HL-60/S4 treated with phorbol 12-myristate 13-acetate at 8.2 ng/mL for 4 days and 3 days (cell line): ENCODE measurements around the gene TEK.

ENCODE experiments used
- in situ Hi-C: fragments of 300-500 bp; cut with MboI; formaldehyde crosslinking; loops from 2 replicates; pipeline ENCODE4 v1.15.0; 2022; ENCODE audit warnings: low sequenced_read_pairs

Gene TEK

DNA sequence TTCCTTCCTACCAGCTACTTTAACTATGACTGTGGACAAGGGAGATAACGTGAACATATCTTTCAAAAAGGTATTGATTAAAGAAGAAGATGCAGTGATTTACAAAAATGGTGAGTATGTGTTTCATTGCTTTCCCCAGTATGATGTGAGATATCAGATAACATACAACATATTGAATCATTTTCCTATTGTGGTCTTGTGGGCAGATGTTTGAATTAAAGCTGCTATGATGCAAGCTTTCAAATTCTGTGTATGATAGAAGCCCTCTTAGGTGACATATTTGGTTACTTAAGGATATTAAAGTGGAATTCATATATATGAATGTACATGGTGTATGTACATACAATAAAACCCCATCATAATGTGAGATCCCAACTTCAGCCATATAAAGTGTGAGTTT, 59.5 kb downstream of the TEK start:
- in situ Hi-C loops = loop anchor here (25.0 kb wide), 1 partner anchor 94 kb away; no protein-coding TSS in a partner anchor

DNA sequence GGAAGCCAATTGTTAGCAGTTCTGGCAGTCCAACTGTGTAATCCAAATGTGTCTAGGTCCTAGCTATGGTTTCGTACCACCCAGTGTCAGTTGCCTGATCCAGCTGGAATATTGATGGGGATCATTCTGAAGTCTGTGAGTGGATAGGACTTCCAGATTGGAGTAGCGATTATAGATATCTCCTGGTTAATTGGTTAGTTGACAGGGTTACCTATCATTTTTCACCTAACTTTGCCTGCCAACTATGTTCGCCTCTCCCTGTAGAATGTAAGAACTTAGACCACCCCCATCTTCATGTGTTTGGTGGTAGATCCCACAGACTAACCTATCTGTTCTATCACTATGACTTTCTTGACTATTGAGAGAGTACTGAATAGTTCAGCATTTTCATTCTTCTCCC, 59.9 kb downstream of the TEK start:
- in situ Hi-C loops = loop anchor here (25.0 kb wide), 1 partner anchor 93 kb away; no protein-coding TSS in a partner anchor

DNA sequence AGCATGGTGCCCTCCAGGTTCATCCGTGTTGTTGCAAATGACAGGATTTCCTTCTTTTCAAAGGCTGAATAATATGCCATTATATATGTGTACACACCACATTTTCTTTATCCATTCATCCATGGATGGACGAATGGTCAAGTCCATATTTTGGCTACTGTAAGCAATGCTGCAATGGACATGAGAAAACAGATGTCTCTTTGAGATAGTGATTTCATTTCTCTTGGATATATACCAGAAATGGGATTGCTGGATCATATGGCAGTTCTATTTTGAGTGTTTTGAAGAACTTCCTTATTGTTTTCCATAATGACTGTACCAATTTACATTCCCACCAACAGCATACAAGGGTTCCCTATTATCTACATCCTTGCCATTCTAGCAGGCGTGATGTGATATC, 67.9 kb downstream of the TEK start:
- in situ Hi-C loops = no loop called here

DNA sequence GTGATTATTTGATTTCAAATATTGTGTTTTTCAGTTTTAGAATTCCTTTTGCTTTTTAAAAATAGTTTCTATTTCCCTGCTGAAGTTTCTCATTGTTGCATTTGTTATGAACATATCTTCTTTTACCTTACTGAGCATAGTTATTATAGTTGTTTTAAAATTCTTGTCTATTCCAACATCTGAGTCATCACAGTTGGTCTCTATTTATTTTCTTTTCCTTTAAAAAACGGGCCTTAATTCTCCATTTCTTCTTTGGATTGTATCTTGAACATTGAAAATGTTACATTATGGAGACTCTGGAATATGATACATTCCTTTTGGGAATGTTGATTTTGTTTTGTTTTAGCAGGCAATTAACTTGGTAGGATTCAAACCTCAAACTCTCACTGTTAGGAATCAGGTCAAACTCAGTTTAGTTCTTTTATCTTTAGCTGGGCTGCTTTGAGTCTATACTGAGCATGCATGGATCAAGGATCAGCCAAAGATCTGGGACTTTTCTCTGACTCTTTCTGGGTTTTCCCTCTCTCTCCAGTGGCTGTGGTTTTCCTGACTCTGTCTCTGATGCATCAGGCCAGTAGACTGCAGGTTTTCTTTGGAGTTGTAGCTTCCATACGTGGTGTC, 70.3 kb downstream of the TEK start:
- in situ Hi-C loops = no loop called here

DNA sequence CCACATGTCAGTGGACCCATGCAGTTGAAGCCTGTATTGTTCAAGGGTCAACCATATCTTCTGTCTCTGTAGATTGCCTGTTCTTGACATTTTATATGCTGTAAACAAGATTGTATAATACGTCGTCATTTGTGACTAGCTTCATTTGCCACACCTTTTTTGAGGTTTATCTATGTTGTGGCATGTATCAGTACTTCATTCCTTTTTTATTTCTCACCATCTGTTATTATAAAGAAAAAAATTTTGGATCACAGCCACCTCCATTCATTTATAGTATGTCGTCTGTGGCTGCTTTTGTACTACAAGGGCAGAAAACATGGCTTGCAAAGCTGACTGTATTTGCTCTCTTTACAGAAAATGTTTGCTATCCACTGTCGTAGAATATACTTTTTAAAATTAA, 72.4 kb downstream of the TEK start:
- in situ Hi-C loops = no loop called here

DNA sequence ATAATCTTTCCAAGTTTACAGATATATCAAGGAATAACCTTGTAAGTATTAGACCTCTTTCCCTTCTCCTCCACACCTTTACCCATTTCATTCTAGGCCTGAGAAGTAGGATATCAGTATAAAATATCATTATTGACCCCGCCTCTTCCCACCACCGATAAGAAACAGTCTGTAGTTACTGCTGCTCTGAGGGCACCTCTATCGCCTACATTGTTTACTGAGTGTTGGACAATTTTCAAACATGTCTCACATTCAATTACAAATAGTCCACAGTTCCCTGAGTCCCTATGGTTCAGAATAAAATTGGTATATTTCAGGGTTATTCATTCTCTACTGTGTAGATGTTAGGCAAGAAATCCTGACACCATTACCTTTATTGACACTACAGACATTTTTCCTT, 73.4 kb downstream of the TEK start:
- in situ Hi-C loops = no loop called here

DNA sequence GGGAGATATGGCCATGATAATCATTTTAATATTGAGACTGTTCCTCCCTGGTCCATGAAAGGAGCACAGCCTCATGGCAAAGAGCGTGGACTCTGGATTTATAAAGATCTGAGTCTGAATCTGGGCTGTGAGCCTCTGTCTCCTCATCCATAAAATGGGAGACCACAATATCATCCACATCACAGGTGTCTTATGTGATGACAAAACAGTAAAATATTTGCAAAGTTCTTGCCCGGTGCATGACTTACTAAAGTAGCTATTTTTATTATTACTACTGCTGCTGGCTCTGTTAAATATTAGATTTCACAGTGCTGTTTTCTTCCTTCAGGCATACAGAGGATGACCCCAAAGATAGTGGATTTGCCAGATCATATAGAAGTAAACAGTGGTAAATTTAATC, 74.1 kb downstream of the TEK start:
- in situ Hi-C loops = no loop called here

DNA sequence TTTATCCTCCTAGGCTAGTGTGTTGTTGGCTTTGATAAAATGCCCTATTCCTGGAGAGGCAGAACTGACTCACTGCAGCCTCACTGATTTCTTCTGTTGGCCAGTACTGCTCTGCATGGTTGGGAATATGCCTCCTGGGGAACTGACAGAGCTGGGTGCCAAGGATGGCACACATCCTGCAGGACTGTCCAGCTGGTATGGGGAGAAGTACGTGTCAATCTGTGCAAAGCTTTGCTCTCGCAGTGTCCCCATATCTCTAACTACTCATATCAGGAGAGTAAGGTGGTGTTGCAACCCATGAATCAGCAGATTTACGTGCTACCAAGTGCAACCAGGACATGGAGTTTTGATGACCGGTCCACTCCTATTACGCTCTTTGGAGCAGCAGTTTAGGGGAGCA, 74.7 kb downstream of the TEK start:
- in situ Hi-C loops = no loop called here

DNA sequence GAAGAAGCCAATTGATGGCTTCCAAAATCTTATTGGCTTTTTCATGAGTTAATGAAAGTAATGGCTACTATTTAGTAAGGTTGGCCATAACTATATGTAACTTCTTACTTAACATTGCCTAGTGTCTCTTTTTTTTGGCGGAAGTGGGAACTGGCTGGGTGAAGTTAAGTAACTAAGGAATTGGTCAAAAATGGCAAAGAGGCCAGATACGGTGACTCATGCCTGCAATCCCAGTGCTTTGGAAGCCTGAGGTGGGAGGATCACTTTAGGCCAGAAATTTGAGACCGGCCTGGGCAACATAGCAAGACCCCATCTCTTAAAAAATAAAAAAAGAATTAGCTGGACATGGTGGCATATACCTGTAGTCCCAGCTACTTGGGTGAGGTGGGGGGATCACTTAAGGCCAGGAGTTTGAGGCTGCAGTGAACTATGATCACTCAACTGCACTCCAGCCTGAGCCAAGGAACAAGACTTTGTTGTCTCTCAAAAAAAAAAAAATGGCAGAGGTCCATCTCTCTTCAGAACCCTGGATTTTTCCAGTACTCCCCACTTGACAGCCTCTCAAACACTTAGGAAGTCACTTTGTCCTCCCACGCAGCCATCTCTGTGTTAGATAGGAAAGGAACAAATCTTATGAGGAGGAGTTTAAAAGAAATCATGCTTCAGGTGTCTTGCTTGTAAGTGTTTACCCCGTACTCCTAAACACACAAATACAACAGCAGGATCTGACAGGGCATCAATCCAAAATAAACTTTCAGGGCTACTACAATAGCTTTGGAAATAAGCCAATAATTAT, 75.7 kb downstream of the TEK start:
- in situ Hi-C loops = no loop called here

DNA sequence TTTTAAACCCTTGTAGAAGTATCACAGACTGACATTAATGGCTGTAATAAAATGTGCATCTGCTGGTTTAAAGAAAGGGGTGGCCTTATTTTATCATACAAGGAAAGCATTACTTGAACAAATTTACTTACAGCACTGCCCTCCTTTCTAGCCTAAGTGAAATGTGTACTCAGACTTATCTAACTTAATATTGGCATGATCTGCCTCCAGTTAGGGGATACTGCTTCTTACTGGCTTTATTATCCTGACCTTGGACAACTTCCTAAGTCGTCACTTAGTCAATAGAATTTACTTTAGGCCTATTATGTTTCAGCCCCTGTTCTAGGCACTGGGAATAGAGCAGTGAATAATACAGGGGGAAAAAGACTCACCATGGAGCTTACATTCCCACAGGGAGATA, 79.4 kb downstream of the TEK start:
- in situ Hi-C loops = no loop called here

DNA sequence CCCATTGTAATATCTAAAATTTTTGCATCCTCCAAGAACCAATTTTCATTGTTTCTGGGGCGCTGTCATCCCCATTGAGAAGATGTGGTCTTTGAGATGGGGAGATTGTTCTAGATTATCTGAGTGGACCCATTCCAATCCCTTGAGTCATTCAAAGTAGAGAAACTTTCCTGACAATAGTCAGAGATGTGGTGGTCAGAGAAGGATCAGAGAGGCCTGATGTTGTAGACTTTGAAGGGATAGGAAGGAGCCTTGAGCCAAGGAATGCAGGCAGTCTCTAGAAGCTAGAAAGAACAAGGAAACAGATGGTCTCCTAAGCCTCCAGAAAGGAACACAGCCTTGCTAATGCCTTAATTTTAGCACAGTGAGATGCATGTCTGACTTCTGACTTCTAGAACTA, 80.4 kb downstream of the TEK start:
- in situ Hi-C loops = no loop called here

DNA sequence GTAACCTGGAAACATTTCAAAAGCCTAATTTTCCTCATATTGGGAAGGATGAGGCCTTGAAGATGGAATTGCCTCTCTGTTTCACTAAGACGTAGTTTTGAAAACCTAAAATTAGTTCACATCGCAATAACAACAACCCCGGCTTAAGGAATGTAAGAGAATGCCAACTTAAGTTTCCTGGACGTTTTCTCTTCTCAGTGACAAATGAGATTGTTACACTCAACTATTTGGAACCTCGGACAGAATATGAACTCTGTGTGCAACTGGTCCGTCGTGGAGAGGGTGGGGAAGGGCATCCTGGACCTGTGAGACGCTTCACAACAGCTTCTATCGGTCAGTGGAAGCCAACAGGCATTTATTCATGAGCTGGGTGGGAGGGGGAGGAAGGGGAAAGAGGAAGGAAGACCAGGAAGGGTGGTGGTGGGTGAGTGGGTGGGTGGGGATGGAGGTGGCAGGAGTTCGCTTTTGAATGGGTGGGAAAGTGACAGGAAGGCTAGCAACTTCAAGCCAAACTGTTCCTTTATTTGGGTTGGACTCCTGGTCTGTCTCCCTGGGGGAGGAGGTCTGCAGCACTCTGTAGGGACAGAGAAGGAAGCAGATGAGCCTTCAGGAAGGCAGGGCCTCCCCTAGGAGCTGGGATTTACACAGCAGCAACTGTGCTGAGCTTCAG, 83.4 kb downstream of the TEK start:
- in situ Hi-C loops = no loop called here

DNA sequence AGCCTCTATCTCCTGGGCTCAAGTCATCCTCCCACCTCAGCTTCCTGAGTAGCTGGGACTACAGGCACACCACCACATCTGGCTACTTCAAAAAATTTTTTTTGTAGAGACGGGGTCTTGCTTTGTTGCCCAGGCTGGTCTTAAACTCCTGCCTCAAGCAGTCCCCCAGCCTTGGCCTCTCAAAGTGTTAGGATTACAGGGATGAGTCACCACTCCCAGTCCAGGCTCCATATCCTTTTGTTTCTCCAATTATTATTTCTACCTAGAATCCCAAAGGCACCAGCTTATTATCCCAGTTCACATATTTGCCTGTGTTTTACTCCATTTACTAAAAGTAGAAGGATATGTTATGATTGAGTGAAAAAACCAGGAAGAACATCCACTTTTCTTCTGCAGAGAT, 84.9 kb downstream of the TEK start:
- in situ Hi-C loops = no loop called here

DNA sequence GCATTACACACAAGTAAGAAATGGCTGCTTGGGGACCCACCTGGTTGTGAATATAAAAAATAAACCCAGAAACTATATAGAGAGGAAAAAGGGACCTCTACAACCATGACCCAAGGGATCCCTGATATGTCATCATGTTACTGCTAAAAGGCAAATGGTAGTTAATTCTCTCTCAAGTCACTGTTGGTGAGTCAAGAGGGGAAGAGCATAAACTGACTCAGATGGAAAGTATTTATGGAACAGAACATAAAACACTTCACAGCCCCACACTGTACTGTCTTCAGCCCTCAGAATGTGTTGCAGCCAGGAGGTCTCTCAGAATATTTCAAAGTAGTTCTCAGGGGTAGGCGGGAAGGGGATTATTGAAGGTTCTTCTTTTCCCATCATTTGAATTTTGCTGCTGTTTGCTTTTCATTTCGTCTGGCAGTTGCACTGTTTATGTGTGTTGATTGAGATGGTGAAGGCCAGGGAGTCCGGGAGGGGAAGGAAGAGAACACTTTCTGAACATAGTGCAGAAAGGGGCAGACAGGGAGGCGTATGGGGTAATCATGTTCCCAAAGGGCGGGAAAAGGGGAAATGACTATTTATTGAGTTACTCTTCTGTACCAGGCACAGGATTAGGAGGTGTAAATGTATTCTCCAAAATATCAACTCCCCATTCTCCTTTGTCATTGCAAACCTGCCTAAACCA, 85.5 kb downstream of the TEK start:
- in situ Hi-C loops = no loop called here

DNA sequence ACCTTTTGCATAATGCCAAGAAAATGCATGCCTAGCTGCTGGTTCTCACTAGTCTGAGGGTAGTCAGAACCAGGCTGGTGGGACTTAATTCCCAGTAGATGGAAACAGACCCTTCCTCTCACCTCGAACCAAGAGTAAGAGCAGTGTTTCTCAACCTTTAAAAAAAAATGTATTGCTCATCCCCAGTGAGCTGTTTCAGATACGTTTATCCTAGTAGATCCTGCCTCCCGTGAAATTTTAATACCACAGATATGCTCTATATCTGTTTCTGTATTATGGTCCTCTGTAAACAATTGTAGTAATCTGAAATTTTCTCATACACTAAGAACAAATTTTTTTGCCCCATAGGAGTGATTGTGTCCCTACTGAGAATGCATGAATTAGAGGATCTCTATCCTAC, 86.2 kb downstream of the TEK start:
- in situ Hi-C loops = no loop called here

DNA sequence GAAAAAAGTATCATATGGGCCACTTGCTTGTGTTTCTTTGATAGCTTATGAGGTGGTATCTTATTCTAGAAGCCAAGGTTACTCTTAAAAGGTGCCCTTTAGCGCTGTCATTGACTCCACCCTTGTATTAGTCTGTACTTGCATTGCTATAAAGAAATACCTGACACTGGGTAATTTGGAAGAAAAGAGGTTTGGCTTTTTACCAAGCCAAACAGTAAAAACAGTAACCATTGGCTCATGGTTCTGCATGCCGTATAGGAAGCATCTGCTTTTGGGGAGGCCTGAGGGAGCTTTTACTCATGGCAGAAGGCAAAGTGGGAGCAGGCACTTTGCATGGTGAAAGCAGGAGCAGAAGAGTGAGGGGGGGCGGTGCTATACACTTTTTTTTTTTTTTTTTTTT, 87.4 kb downstream of the TEK start:
- in situ Hi-C loops = no loop called here

DNA sequence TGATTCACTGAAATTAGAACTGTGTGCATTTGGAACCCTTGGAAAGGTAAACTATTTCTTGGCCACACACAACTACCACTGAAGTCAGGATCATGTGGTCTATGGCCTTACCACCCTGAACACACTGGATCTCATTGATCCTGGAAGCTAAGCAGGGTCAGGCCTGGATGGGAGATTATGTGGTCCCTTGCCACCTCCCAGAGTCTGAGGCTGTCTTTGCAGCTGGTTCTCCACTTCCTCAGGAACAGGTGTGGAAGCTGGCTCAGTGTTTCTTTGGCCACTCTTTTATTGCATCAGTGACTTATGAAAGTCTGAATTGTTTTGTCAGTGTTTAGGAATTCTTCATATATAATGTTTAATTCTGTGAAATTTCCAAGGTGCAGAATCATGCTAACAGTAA, 89.2 kb downstream of the TEK start:
- in situ Hi-C loops = no loop called here

DNA sequence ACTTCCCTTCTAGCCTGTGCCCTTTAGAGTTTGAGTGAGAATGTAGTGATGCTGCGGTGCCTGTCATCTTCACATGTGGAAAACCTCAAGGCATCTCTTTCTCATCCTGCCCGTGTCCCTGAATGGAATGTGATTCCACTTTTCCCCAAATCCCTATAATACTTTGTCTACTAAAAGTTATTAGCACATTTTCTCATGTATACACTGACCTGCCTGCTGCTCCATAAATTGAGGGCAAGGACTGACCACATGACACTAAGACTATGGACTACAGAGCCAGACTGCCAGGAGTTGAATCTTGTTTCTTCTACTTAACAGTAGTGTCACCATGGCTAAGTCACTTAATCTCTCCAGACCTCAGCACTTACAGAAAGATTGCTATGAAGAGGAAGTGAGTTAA, 93.0 kb downstream of the TEK start:
- in situ Hi-C loops = no loop called here

DNA sequence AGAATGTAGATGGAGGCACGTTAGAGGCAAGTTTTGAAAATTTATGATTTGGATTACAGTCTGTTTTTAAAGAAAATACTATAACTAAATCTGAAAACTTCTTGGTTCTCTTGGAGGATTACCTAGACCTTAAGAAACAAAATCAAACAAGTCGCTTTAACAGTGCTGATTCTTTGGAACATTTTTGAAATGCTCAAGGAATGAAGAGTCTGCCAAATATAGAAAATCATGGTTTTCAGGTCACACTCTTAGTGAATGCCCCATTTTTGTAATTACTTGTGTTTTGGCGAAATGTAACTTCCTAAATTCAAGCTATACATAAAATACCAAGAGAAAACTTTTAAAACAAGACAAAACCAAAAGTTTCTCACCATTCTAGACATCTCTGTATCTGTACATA, 94.8 kb downstream of the TEK start:
- in situ Hi-C loops = no loop called here

DNA sequence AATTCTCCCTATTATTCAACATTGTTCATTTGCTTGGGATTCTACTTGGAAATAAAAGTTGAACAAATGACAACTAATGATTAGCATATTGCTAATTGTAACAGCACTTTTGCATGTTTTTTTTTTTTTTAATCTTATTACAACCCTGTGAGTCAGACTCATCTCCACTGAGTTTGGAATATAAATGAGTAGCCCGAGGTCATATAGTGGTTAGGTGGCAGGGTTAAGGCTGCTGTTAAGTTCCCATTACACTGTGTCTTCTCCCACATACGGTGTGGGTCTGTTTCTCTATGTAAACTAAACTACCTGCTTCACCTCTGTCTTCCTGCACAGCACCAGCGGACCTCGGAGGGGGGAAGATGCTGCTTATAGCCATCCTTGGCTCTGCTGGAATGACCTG, 95.6 kb downstream of the TEK start:
- in situ Hi-C loops = no loop called here

DNA sequence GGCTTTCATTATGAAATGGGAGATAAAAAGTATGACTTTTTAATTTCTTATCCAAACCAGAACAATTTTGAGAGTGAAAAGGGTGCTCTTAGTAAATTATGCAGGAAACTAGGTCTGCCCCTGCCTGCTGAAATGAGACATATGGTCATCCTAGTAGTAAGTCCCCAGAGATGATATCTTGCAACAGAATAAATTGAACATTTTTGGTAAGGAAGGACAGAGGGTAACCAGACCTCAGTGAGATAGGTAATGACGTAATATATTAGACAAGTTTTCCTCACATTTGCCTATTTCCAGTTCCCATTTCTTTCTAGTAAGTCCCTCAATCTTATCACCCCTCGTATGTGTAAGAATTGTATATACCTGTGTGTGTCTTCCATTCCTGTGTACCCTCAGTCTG, 96.2 kb downstream of the TEK start:
- in situ Hi-C loops = no loop called here

DNA sequence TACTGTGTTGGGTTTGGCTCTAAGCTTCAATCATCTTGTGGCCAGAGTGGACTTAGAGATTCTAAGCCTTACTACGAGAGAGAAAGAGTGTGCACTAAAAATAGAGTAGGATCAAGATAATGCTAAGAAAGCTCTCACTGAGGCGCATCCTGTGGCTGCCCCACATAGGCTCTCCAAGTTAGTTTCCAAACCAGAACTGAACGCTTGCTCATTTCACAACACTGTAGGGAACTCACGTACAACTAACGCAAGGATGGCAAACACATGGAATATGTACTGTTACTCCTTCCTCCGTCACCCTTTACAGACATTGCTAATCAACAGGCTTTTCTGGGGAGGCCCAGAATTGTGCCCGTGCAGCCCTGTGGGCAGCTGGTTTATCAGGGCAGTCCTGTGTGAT, 97.0 kb downstream of the TEK start:
- in situ Hi-C loops = no loop called here
